ENCODE data around the gene KCNA5. TPM values are rescaled to one million over a fixed set of nuclear protein-coding genes. Genes with fewer than 3 reads are reported as not detected.

KCNA5 gene
- total RNA-seq, 1 experiment from 2014 or later: not detected

GRCh38 chr12:5068126-5068525 lies 24.4 kb downstream of the KCNA5 start:
- ChIA-PET RAD21 (ENCODE audit: low non-redundant PET in 1 of 2, low total read pairs in 2 of 2, uncharacterized antibody in 2 of 2, unreplicated experiment in 2 of 2) (no interaction called here), POLR2A (no interaction called here), CTCF (no interaction called here)
- H3K4me3 ChIP-seq (replicated peaks in 1 of 2; ENCODE audit: low read depth in 1 of 2, low read length in 2 of 2): no peak overlapping the region
- no peak overlapping the region for H3K27ac ChIP-seq (ENCODE audit: low read depth, low read length)
- no peaks in the 10 kb centered on the region for H4K20me1 ChIP-seq (ENCODE audit: insufficient read depth)
- H3K4me2 ChIP-seq (ENCODE audit: low read length): no peak overlapping the region
- H3K9ac ChIP-seq (ENCODE audit: low read length): no peak overlapping the region
- no TSS peak for BruUV-seq (replicated peaks)
- intact Hi-C loops (cut with micrococcal nuclease): no loop called here
- H3K27me3 ChIP-seq (ENCODE audit: insufficient read depth, low read length): peaks cover 77% of the 10 kb centered on the region
- no peaks in the 10 kb centered on the region for H3K4me1 ChIP-seq (ENCODE audit: control insufficient read depth in 1 of 2, insufficient read depth in 2 of 2, low read length in 2 of 2)
- ATAC-seq: no peak
- TF ChIP-seq ZFX (IDR thresholded peaks at IDR 0.05): no peak
- TF ChIP-seq ATF3 (IDR thresholded peaks at IDR 0.05): no peak
- no peak for TF ChIP-seq ZNF274 (IDR thresholded peaks at IDR 0.05; ENCODE audit: low read depth, low read length)
- TF ChIP-seq TCF7L2 (IDR thresholded peaks at IDR 0.05; ENCODE audit: borderline replicate concordance, extremely low read depth, insufficient read depth, insufficient read length): no peak
- no peak for TF ChIP-seq ZBTB33 (IDR thresholded peaks at IDR 0.05; ENCODE audit: extremely low read depth, insufficient replicate concordance, low read length)
- no peak for TF ChIP-seq EGR1 (IDR thresholded peaks at IDR 0.05; ENCODE audit: low read depth)
- TF ChIP-seq POLR2AphosphoS5 (IDR thresholded peaks at IDR 0.05; ENCODE audit: low read depth, low read length): no peak
- no peak for TF ChIP-seq CTCF (IDR thresholded peaks at IDR 0.05 in 2 of 3, conservative IDR thresholded peaks at IDR 0.05 in 1 of 3; ENCODE audit: borderline replicate concordance in 1 of 3, insufficient read depth in 1 of 3, low read depth in 2 of 3, low read length in 2 of 3)
- TF ChIP-seq YY1 (IDR thresholded peaks at IDR 0.05; ENCODE audit: extremely low read depth, insufficient replicate concordance, low read depth, low read length): no peak
- TF ChIP-seq POLR2A (IDR thresholded peaks at IDR 0.05; ENCODE audit: borderline replicate concordance, extremely low read depth, insufficient read depth, insufficient read length): no peak
- no peak for TF ChIP-seq SIN3A (IDR thresholded peaks at IDR 0.05; ENCODE audit: low read depth)
- no peak for TF ChIP-seq EZH2phosphoT487 (IDR thresholded peaks at IDR 0.05; ENCODE audit: borderline replicate concordance)
- TF ChIP-seq RAD21 (IDR thresholded peaks at IDR 0.05; ENCODE audit: low read depth): no peak
- no peaks in the 10 kb centered on the region for H3K36me3 ChIP-seq (ENCODE audit: control insufficient read depth in 1 of 2, insufficient read depth in 2 of 2, low read length in 2 of 2)
- no peak overlapping the region for H2AFZ ChIP-seq (ENCODE audit: low read depth, low read length, poor library complexity, severe bottlenecking)
- no peaks in the 10 kb centered on the region for H3K79me2 ChIP-seq (ENCODE audit: insufficient read depth, low read length)
- no peaks in the 10 kb centered on the region for H3K9me2 ChIP-seq (ENCODE audit: insufficient read depth)
- H3K9me3 ChIP-seq (ENCODE audit: control insufficient read depth in 1 of 2, insufficient read depth in 1 of 2, low read depth in 1 of 2, low read length in 2 of 2): no peaks in the 10 kb centered on the region
- DNase-seq (ENCODE audit: low read depth, low spot score): no peak

Data from HCT116 (cell line).